Upper lobe of right lung (tissue), 1 donor: ENCODE measurements around the gene EYA4. TPM values are rescaled to one million over a fixed set of nuclear protein-coding genes. Genes with fewer than 3 reads are reported as not detected.

Experiments used
- ATAC-seq: fragments of 200-7000 bp; cut with Tn5 transposase; one replicate; pipeline ENCODE4 v1.9.1; 2020; ENCODE audit warnings: mild to moderate bottlenecking, moderate library complexity
- DNase-seq: peaks from one replicate; pipeline ENCODE4 v3.0.0-alpha.2; 2020
- H3K27ac ChIP-seq: fragments of 200-600 bp; one replicate; pipeline ENCODE4 v1.8.0; 2022
- H3K27me3 ChIP-seq: fragments of 200-600 bp; one replicate; pipeline ENCODE4 v1.8.0; 2022; ENCODE audit warnings: mild to moderate bottlenecking
- H3K36me3 ChIP-seq: fragments of 200-600 bp; one replicate; pipeline ENCODE4 v1.8.0; 2022
- H3K4me1 ChIP-seq: fragments of 200-600 bp; one replicate; pipeline ENCODE4 v1.8.0; 2022
- H3K4me3 ChIP-seq: fragments of 200-600 bp; one replicate; pipeline ENCODE4 v1.8.0; 2022; ENCODE audit warnings: mild to moderate bottlenecking
- H3K9me3 ChIP-seq: fragments of 200-600 bp; one replicate; pipeline ENCODE4 v1.8.0; 2022
- intact Hi-C: fragments of 100-400 bp; cut with DNase I; formaldehyde crosslinking; loops from one replicate; pipeline ENCODE4 v1.11.0; 2022
- total RNA-seq: library from RNA; stranded (reverse); fragmentation: NEBNext Ultra II Directional; extraction: Animal tissue kit (Norgen Biotek cat#: 25700); gene quantifications from one replicate; pipeline ENCODE4 v1.2.1, GENCODE V29; 2021
- TF ChIP-seq, protein P1 (sequence below): fragments of 200-600 bp; IDR thresholded peaks from one replicate; pipeline ENCODE4 v1.8.0; 2022; ENCODE audit warnings: antibody characterized with exemption
- donor health status: DM: no; HTN: yes; CAD: no; lungs with severe emphysema.

Gene EYA4
- total RNA-seq, 1 donor from 2014 or later = 6.0 TPM

DNA sequence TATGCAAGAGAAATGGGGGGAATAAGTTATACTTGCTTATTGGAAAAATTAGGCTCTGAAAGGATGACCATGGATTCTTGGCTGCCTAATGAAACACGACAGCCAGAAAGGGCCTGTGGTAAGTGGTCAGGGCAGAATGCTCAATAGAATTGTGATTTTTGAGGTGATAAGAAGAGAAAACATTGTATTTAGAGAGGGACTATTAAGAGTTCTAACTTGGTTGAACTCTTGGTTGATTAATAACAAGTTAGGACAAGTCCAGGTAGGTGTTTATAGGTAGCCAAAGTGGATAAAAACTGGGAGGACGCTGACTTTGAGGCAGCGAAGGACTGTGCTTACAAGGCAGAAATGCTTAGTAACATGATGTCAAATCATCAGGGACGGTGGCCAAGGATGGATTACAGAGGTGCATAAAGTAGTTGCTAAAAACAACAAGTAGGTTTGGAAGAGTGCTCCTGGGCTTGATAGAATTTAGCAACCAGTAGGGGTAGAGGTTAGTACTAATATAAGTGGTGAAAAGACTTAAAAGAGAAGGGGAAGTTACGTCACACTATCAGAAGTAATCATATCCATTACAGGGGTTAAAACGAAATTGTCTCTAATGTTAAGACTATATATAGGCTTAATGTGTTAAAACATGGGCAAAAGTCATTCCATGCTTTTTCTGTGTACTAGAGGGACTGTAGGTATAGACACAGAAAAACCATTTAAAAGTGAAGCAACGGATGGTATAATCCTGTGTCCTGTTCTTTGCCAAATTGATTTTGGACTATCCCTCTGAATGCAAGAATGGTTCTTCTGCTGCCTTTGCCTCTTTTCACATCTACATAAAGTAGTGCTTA is 98.6 kb downstream of the EYA4 start:
- no peaks in the 10 kb centered on the region for H3K4me1 ChIP-seq
- peaks cover 4% of the 10 kb centered on the region for H3K27me3 ChIP-seq
- DNase-seq (no peak), ATAC-seq (no peak)
- H3K9me3 ChIP-seq = no peaks in the 10 kb centered on the region
- H3K27ac ChIP-seq = no peak overlapping the region
- H3K4me3 ChIP-seq = no peak overlapping the region
- TF ChIP-seq, protein P1, sequence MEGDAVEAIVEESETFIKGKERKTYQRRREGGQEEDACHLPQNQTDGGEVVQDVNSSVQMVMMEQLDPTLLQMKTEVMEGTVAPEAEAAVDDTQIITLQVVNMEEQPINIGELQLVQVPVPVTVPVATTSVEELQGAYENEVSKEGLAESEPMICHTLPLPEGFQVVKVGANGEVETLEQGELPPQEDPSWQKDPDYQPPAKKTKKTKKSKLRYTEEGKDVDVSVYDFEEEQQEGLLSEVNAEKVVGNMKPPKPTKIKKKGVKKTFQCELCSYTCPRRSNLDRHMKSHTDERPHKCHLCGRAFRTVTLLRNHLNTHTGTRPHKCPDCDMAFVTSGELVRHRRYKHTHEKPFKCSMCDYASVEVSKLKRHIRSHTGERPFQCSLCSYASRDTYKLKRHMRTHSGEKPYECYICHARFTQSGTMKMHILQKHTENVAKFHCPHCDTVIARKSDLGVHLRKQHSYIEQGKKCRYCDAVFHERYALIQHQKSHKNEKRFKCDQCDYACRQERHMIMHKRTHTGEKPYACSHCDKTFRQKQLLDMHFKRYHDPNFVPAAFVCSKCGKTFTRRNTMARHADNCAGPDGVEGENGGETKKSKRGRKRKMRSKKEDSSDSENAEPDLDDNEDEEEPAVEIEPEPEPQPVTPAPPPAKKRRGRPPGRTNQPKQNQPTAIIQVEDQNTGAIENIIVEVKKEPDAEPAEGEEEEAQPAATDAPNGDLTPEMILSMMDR = no peak
- intact Hi-C loops = no loop called here
- H3K36me3 ChIP-seq = no peaks in the 10 kb centered on the region

DNA sequence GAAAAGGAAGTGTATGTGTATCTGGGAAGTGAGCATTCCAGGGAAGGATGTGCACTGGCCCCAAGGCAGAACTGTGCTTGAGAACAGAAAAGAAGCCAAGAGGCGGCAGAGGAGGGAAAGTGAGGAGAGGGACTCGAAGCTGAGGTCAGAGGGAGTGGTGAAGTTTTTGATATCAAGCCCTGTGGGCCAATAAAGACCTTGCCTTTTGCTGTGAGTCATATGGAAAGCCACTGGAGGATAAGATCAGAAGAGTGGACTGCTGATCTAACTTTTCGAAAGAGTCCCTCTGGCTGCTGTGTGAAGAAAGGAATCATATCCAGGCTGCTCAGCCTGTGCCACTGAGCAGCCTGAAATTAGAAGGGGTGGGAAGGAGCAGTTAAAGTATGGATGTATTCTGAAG is 99.4 kb downstream of the EYA4 start:
- Histone ChIP-seq H3K27me3 (peaks cover 4% of the 10 kb centered on the region), H3K36me3 (no peaks in the 10 kb centered on the region), H3K4me1 (no peaks in the 10 kb centered on the region), H3K4me3 (no peak overlapping the region), H3K9me3 (no peaks in the 10 kb centered on the region), H3K27ac (no peak overlapping the region)
- intact Hi-C loops = no loop called here
- DNase-seq = no peak
- TF ChIP-seq, protein P1 = no peak
- peak; percentile 53 for ATAC-seq

DNA sequence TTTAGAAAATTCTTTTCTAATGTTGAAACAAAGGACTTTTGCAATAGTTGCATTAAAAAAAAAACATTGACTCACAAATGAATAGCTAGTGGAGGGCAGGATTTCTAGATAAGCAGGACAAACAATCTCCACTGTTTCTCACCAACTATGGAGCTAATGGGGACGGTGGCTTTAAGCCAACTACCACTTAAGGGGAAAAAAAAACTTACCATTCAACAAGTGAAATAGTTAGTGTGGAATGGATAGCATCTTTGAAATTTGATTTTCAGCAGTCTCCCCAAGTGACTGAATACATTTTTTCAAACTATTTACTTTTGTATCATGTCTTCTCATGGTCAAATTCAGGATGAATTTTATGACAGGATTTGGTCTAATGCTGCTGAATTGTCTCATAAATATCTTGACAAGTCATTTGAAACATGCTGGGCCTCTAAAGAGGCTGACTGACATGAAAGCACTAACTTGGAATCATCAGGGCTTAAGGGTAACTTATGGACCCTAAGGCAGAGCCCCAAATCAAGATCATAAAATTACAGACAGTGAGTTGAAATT is 100.5 kb downstream of the EYA4 start:
- Histone ChIP-seq H3K4me1 (no peaks in the 10 kb centered on the region), H3K4me3 (no peak overlapping the region), H3K9me3 (no peaks in the 10 kb centered on the region), H3K27ac (no peak overlapping the region), H3K36me3 (no peaks in the 10 kb centered on the region), H3K27me3 (peaks cover 4% of the 10 kb centered on the region)
- intact Hi-C loops = no loop called here
- ATAC-seq (peak; percentile 82), DNase-seq (no peak)
- TF ChIP-seq, protein P1 = no peak

DNA sequence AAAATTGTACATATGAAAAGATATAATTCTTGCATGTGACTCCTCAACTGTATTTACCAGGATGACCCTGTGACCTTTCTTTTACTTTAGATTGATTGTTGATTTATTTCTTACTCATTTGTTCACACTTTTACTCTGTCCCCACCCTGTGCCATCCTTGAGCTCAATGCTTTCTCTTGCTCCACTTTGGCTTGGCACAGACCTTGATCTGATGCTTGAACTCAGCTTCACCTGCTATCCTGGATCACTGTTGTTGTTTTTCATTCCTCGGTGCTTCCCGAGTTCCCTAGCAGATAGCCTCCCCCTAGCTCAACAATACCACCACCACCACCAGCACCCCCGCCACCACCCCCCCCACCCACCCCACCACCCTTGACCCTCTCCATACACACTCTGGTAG is 102.1 kb downstream of the EYA4 start:
- no peak overlapping the region for H3K27ac ChIP-seq
- H3K36me3 ChIP-seq = no peaks in the 10 kb centered on the region
- H3K9me3 ChIP-seq = no peaks in the 10 kb centered on the region
- H3K27me3 ChIP-seq = no peaks in the 10 kb centered on the region
- TF ChIP-seq, protein P1 = no peak
- ATAC-seq (no peak), DNase-seq (no peak)
- H3K4me1 ChIP-seq = no peaks in the 10 kb centered on the region
- intact Hi-C loops = no loop called here
- H3K4me3 ChIP-seq = no peak overlapping the region

DNA sequence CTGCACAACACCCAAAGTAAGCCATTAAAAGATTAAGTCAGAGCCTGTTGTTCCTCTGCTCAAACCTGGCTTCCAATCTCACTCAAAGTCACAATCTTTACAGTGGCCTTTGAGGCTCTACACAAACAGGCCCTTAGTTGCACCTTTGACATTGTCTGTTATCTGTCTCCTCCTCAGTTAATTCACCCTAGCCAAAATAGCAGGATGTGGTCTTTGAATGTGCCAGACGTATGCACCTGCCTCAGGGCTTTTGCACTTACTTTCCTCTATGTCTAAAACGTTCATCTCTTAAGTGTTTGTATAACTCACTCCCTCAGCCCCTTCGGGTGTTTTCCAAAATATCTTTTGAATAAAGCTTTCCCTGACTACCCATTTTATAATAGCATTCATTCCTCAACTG is 107.7 kb downstream of the EYA4 start:
- no peaks in the 10 kb centered on the region for H3K27me3 ChIP-seq
- H3K4me1 ChIP-seq = no peaks in the 10 kb centered on the region
- no peaks in the 10 kb centered on the region for H3K36me3 ChIP-seq
- intact Hi-C loops = no loop called here
- no peak overlapping the region for H3K4me3 ChIP-seq
- TF ChIP-seq, protein P1 = no peak
- DNase-seq = no peak
- no peak overlapping the region for H3K27ac ChIP-seq
- no peaks in the 10 kb centered on the region for H3K9me3 ChIP-seq
- ATAC-seq = no peak
